HG03025 (cell line): ENCODE results near the gene BNIP5.

Experiments
- ATAC-seq: cut with Tn5 transposase; IDR thresholded peaks from one replicate; pipeline ENCODE4 v1.9.1; 2021; ENCODE audit warnings: mild to moderate bottlenecking, moderate library complexity; ENCODE audit not compliant: unreplicated experiment, low FRiP score

The BNIP5 gene

GRCh38 chr6:36326356-36326995 is 10.2 kb downstream of the BNIP5 start:
- ATAC-seq = no peak

DNA sequence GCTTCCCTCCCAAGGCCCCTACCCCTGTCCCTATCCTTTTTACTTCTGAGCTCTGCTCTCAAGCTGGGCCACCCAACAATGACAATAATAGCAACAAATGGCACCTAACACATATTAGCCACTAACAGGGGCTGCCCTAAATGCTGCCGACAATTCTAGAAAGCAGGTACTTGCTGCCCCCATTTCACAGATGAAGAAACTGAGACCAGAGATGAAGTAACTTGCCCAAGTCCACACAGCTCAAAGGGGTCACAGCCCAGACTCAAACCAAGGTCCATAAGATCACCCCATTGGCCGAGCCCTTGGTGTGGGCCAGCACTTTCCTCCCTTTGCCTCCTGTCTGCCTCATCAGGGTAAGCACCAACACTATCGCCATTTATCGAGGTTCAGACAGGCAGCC is 12.0 kb downstream of the BNIP5 start:
- no peak for ATAC-seq

DNA sequence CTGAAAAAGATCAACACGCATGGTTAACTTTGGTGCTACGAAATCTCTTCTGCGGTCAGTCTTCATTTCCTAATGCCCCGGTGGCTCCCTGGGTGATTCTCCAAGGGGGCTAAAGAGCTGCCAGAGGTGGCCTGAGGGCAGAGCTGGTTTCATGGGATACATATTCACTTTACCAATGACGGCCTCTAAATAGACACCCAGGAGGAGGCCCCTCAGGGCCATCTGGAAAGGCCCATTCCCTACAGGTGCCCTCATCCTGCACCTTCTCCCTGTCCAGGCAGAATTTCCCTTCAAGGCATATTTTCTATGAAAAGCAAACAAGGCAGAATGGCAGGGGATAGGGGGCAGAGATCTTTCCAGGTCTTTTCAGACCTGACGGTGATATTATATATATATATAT is 12.5 kb downstream of the BNIP5 start:
- ATAC-seq = no peak

DNA sequence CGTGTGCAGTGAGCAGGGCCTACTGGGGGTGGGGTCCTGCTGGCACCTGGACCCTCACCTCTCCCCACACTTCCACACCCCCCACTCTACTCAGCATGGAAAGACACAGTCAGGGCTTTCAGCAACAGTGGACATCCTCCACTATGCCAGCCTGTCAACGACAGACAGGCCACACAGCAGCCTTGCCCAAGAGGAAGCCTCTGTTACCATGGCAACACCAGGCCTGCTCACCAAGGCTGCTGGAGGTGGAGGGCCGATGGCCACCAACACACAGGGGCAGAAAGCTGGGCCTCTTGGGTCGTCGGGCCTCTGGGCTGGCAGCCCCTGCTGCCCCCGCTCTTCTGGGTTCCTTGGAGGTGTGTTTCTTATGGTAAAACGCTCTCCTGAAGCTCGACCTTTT is 13.6 kb downstream of the BNIP5 start:
- no peak for ATAC-seq

DNA sequence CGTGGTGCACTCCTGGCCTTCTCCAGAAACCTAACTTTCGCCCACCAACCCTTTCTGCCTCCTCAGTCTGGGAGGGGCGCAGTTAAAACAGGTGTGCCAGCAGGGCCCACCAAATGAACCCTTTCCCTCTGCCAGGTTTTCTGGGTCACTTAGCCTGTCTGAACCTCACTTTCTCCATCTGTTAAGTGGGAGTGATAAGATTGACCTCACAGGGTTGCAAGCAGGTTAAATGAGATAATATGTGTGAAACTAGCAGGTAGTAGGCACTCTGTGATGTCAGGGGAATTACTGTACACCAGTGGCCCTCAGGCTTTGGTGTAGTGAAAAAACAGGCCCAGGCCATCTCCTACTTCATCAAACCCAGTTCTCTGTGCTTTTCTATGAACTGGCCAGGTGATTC is 14.1 kb downstream of the BNIP5 start:
- ATAC-seq = no peak

DNA sequence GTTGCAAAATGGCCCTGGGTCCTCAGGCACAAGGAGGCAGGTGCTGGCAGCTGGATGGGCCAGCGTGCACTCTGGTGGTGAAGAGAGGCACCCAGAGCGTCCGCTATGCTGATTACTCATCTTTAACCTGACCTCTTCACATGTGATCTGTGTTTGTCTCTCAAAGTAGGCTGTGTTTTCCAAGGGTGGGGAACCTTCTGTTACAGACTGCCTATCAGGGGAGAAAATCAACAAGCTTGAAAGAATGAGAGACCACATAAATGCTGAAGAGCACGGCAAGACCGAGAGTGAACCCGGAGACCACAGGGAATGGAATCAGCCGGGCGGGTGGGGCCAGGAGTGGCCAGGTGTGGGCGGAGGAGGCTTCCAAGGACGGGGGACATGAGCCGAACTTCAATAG is 16.2 kb downstream of the BNIP5 start:
- ATAC-seq = no peak

GRCh38 chr6:36319821-36320220 is 16.9 kb downstream of the BNIP5 start:
- ATAC-seq = no peak

DNA sequence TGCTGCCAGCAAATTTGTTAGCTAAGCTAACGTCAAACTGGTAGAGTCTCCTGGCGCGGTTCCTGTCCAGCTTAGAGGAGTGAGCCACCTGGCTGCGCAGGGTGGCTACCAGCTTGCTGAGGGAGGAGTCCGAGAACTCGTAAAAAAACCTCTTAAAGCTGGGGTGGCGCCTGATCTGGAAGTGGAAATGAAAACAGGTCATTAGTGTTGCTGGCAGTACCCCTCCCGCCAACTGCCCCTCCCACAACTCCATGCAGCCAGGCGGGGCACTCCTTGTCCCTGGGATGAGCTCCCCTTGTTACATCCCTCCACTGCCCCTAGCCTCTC is 17.3 kb downstream of the BNIP5 start:
- ATAC-seq = no peak

- no peak for ATAC-seq
Observed at GRCh38 chr6:36318690-36319435, 17.8 kb downstream of the BNIP5 start.

- ATAC-seq = no peak
Observed at GRCh38 chr6:36317623-36318022, 19.1 kb downstream of the BNIP5 start.

DNA sequence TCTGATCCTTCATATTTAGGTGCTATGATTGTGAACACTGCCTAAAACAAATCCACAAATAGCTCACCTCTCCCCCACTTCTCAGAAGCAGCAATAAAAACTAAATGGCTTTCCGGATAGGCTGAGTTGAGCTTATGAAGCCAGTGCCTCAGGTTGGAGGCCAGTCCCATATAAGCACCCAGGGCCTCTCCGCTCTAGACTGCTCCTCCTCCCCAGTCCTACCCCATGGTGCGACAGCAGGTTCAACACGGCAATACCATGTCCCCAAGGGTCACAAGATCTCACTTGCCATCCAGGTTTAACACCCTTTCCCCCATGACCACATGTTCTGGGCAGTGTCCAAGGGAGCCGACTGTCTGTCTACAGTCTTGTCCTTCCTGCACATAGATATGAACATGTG is 20.8 kb downstream of the BNIP5 start:
- no peak for ATAC-seq

- ATAC-seq = no peak
Observed at GRCh38 chr6:36314221-36315014, 22.3 kb downstream of the BNIP5 start.

DNA sequence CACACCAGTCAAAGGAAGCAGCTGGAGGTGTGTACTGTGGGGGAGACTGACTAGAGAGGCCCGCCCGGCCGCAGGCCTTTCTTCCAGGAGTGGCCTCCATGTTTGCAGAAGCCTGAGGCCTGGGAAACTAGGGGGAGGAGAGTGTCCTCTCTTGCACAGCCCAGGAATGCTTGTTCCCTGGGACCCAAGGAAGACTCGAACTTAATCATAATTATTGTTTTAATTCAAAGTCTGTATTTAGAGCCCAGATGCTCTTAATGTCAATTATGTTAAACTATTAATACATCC is 23.1 kb downstream of the BNIP5 start:
- ATAC-seq = no peak

GRCh38 chr6:36312854-36313648 is 23.6 kb downstream of the BNIP5 start:
- peak; percentile 51 for ATAC-seq

GRCh38 chr6:36309900-36310299 is 26.8 kb downstream of the BNIP5 start:
- no peak for ATAC-seq

DNA sequence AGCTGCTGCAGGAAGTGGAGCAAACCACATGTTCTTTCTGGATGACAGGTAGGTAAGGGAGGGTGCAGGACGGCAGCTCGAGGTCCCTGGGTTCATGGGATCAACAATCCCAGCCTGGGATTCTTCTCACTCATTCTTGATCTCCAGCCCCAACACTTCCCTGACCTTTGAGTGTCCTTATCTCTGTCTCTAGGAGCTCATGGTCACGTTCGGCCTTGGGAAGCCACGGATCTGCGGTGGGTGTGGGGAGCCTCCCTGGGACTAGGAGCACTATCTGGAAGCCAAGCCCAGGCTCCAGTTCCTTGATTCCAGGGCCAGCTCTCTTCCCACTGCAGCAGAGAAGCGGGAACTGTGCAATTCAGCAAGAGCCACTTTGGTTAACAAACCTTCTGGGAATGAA is 27.5 kb downstream of the BNIP5 start:
- ATAC-seq = no peak

DNA sequence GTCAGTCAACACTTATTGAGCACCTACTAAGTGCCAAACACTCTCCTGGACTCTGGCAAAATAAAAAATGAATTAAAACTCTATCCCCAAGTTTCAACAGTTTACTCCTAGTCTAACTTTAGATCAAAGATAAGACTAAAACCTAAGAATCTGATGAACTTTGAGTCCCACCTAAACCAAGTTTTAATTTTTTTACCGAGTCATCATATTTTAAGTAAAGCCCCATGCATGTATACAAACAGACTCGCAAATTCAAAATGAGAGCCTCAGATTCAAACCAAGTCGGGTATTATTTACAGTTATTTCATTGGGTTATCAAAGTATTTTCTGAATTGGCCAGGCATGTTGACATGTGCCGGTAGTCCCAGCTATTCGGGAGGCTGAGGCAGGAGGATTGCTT is 28.2 kb downstream of the BNIP5 start:
- no peak for ATAC-seq

GRCh38 chr6:36306375-36306774 is 30.3 kb downstream of the BNIP5 start:
- ATAC-seq = no peak

DNA sequence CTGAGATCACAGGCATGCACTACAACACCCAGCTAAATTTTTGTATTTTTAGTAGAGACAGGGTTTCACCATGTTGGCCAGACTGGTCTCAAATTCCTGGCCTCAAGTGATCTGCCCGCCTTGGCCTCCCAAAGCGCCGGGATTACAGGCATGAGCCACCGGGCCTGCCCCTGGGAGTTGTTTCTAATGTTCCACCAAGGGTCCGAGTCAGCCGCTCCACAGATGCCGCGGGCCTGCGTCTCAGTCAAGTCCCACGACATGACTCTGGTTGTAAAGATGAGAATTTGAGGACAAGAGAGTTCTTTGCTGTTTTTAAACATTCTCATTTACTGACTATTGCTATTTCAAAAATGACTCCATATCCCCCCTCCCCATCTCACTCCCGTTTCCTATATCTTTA is 30.8 kb downstream of the BNIP5 start:
- ATAC-seq = no peak

GRCh38 chr6:36302227-36302976 is 34.3 kb downstream of the BNIP5 start:
- no peak for ATAC-seq
